HG03469 (cell line): ENCODE measurements around the gene MINDY3.
"Not testable (repeated sequence)": the region's sequence is repeated elsewhere in the genome, so short reads cannot be mapped to it uniquely, and the experiment has no call there.

ENCODE experiments used
- ATAC-seq: cut with Tn5 transposase; IDR thresholded peaks from one replicate; pipeline ENCODE4 v1.9.1; 2021; ENCODE audit warnings: mild to moderate bottlenecking, moderate library complexity, moderate number of reproducible peaks; ENCODE audit not compliant: unreplicated experiment

Gene MINDY3

GRCh38 chr10:15857107-15857575 lies 3.2 kb downstream of the MINDY3 start:
- ATAC-seq = no peak

DNA sequence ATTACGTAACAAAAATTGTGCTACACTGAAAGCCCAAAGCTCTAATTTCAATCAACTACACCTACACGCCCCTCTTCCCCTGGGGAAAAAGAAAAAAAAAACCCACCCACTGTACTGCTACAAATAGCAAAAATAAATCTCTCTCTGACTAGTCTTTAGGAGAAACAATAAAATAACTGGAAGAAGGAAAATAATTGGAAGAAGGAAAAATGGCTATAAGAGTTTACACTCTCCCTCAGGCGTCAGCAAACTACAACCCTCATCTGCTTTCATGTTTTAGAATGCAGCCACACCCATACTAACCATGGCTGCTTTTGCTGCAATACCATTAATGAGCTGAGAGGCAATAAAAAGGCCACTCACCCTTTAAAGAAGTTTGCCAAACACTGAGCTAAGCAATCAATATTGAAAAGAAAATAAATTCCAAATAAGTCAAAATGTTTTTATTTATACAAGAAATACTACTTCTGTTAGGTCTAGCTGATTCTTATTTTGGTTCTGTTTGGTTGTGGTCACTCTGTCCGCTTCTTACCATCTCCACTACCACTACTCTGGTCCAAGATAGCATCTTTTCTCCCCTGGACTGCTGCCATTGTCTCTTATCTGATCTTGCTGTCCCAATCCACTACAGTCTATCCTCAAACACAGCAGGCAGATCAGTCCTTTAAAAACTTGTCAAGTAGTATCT lies 3.8 kb downstream of the MINDY3 start:
- ATAC-seq = no peak

- ATAC-seq = no peak
Measured at GRCh38 chr10:15853800-15854199, 6.5 kb downstream of the MINDY3 start.

GRCh38 chr10:15852111-15852557 lies 8.2 kb downstream of the MINDY3 start:
- ATAC-seq = no peak

DNA sequence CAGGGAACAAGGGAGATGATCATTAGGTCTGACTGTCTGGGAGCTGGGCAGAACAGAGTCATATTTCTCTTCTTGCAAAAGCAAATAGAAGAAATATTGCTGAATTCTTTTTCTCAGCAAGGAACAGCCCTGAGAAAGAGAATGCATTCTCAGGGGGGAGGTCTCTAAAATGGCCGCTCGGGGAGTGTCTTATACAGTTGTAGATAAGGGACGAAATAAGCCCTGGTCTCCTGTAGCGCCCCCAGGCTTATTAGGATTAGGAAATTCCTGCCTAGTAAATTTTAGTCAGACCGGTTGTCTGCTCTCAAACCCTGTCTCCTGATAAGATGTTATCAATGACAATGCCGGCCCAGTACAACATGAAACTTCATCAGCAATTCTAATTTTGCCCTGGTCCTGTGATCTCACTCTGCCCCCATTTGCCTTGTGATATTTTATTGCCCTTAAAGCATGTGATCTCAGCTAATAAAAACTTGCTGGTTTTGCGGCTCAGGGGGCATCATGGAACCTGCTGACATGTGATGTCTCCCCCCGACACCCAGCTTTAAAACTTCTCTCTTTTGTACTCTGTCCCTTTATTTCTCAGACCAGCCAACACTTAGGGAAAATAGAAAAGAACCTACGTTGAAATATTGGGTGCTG lies 9.8 kb downstream of the MINDY3 start:
- ATAC-seq = not testable (repeated sequence)

DNA sequence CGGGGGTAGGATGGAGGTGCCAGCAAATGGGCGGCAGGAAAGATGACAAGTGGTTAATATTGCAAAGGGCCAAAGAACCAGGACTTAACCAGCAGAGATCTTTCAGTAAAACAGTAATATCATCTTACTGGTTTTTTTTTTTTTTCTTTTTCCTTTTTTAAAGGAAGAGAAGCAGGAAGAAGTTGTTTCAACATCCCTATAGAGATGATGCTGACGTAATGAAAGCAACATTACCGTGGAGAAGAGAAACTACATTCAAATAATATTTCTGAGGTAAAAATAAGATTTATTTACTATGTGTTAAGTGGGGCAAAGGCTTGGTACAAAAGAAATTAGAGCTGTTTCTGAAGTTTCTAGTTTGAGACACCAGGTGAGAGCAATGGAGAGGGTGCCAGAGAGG lies 11.0 kb downstream of the MINDY3 start:
- ATAC-seq = no peak

- ATAC-seq = no peak
Measured at GRCh38 chr10:15847481-15847880, 12.8 kb downstream of the MINDY3 start.

DNA sequence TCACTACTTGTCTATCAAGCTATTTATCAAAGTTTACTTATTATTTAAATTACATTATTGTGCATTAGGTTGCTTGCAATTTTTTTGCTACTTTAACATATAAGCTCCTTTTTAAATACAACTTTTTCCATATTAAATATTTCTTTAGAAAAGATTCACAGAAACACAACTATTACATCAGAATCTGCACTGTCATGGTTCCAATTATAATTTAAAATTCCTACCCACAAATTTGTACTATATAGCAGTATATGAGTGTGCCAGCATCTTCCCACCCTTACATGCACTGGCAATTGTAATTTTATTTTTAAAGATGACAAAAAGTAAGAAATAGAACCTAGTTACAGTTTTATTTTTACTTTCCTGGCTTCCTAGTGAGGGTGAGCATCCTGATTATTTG lies 15.8 kb downstream of the MINDY3 start:
- ATAC-seq = no peak

DNA sequence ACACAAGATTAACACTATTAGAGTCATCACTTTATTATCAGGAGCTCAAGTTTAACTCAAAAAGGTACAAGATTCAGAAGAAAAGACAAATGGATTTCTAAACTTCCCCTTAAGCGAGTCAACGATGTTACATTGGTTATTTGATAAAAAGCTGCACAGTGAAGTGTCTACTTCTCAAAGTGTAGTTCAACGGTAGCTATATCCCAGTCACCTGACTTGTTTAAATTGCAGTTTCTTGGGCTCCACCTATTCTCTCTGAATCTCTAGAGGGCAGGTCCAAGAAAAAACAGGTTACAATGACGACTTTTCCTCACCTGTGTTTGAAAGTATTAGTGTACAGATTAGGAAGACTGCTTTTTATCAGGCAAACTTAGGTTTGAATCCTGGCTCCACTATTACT lies 16.6 kb downstream of the MINDY3 start:
- no peak for ATAC-seq

- ATAC-seq = no peak
Measured at GRCh38 chr10:15842556-15843169, 17.6 kb downstream of the MINDY3 start.

- ATAC-seq = no peak
Measured at GRCh38 chr10:15841696-15842095, 18.6 kb downstream of the MINDY3 start.

DNA sequence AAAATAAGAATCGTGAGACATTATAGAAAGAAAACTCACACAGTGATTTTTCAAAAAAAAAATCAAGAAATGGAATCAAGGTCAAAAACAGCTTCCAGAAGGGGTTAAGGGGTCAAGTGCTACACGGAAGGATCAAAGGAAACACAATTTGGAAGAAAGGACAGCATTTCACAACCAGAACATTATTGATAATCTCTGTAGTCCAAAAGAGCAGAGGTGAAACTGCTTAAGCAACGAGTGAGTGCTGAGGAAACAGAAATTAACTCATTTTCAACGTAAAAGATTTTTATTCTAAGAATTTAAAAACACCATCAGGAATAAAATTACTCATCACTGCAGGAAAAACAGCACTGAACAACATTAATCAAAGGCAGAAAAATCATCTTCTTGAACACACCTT lies 23.5 kb downstream of the MINDY3 start:
- no peak for ATAC-seq

DNA sequence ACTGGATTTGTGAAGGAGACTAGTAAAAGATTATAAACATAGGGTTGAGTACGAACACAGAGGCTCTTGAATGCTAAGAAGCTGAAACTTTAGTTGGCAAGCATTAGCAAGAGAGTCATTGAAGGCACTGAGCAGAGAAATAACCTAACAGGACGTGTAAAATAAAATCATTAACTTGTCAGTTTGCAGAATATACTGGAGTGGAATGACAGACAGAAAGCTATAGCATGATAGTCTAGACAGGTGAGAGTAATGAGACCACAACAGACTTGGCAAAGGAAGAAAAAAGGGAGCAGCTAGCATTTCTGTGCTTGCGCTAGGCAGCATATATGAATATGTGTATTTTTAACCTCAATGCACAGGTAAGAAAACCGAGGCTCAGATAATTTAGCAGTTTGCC lies 30.8 kb downstream of the MINDY3 start:
- no peak for ATAC-seq

- no peak for ATAC-seq
Measured at GRCh38 chr10:15824498-15824897, 35.8 kb downstream of the MINDY3 start.

- ATAC-seq = no peak
Measured at GRCh38 chr10:15822131-15822530, 38.2 kb downstream of the MINDY3 start.

GRCh38 chr10:15821046-15821683 lies 39.1 kb downstream of the MINDY3 start:
- ATAC-seq = no peak

GRCh38 chr10:15817409-15818046 lies 42.8 kb downstream of the MINDY3 start:
- no peak for ATAC-seq

- ATAC-seq = no peak
Measured at GRCh38 chr10:15815242-15815885, 44.9 kb downstream of the MINDY3 start.

DNA sequence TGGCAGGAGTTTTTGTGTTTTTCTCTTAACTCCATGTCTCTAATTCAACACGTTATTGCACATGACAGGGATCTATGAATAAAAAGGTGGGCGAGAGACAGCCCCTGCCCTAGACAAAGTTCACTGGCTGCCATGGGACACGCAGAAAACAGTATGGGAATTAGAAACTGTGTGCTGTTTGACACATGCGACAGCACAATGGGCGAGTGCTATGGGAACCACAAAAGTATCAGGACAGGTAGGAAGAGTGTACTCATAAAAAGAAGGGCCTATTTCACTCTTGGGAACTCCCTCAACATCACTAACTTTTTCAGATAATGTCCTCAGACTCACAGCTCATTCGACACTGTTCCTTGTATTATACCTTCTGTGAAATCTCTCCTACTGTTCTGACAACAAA lies 45.7 kb downstream of the MINDY3 start:
- no peak for ATAC-seq

DNA sequence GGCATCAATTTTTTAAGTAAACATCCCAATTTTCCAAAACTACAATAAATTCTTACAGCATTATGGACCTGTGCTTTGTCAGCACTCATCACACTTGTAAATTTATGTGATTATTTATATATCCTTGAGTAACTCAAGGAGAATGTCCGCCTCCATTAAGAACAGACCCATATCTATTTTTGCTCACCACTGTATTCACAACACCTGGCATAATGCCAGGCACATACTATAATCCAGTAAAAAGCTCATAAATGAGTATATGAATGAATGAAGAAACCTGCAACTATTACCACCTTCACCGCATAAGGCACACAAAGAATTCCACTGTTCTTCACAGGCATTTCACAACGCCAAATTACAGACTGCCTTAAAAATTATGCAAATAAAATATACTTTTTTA lies 46.9 kb downstream of the MINDY3 start:
- no peak for ATAC-seq

DNA sequence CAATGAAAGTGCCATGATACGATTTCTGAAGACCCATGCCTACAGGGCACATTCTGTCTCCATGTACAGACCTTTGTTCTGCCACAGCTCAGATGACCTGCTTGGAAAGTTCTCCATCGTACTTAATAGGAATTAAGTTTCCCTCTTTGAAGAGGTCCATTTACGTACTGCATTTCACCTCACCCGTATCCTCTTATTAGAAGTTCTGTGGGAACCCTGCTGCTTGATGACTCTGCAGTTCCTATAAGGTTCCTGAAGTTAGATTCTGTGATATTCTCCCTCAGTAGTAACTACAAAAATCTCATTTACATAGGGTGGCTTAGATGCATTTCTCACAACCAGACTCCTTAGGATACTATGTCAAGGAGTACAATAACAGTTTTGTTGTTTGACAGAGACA lies 50.9 kb downstream of the MINDY3 start:
- ATAC-seq = no peak
